HEK293 (cell line): ENCODE results near the gene RETREG3.

ENCODE experiments used
- CTCF ChIA-PET: fragments of 350-600 bp; formaldehyde crosslinking; extraction: SDS; loops from one replicate; lab custom pipeline; 2021; ENCODE audit warnings: antibody characterized with exemption; lab: Yijun Ruan, JAX
- POLR2A ChIA-PET: fragments of 300-600 bp; formaldehyde crosslinking; extraction: SDS; loops from one replicate; lab custom pipeline; 2020; ENCODE audit warnings: antibody characterized with exemption, inconsistent platforms; lab: Yijun Ruan, JAX
- H3K27ac ChIP-seq: fragments of 200-500 bp; sonication (Bioruptor generic); 2 replicates; pipeline ENCODE4 v1.5.1; 2014; ENCODE audit warnings: low read depth, low read length, control low read depth, inconsistent platforms; ENCODE audit errors: extremely low read depth
- H3K36me3 ChIP-seq, 2 experiments: fragments of 200-500 bp in 1 of 2; sonication (Bioruptor generic) in 1 of 2; 1 replicate in 1 of 2; 2 replicates in 1 of 2; pipeline ENCODE4 v1.5.1; 2014 to 2017; ENCODE audit warnings: inconsistent platforms in 2 of 2, low read length in 2 of 2; ENCODE audit not compliant: control insufficient read depth in 2 of 2, insufficient read depth in 1 of 2
- H3K4me1 ChIP-seq: fragments of 200-500 bp; sonication (Bioruptor generic); 2 replicates; pipeline ENCODE4 v1.5.1; 2014; ENCODE audit warnings: mild to moderate bottlenecking, low read length, inconsistent platforms; ENCODE audit not compliant: control insufficient read depth, insufficient read depth
- H3K4me3 ChIP-seq: 2 replicates; pipeline ENCODE4 v1.5.1; 2011; ENCODE audit warnings: low read depth, mild to moderate bottlenecking, control low read depth, low read length, moderate library complexity
- H3K9me3 ChIP-seq: fragments of 200-500 bp; sonication (Bioruptor generic); 2 replicates; pipeline ENCODE4 v1.5.1; 2014; ENCODE audit warnings: low read depth, low read length, inconsistent platforms; ENCODE audit not compliant: control insufficient read depth, insufficient read depth
- BCL11B ChIP-seq: fragments of 450-650 bp; formaldehyde crosslinking; IDR thresholded peaks from 2 replicates; pipeline ENCODE4 v1.5.1; 2016; ENCODE audit warnings: low read depth, missing biosample characterization, missing genetic modification characterization
- INSM2 ChIP-seq: fragments of 450-650 bp; formaldehyde crosslinking; IDR thresholded peaks from 2 replicates; pipeline ENCODE4 v1.5.1; 2016; ENCODE audit warnings: missing biosample characterization, missing genetic modification characterization
- PATZ1 ChIP-seq: fragments of 450-650 bp; formaldehyde crosslinking; IDR thresholded peaks from 2 replicates; pipeline ENCODE4 v1.5.1; 2016; ENCODE audit warnings: missing biosample characterization, missing genetic modification characterization
- SP7 ChIP-seq: fragments of 450-650 bp; formaldehyde crosslinking; IDR thresholded peaks from 2 replicates; pipeline ENCODE4 v1.5.1; 2016; ENCODE audit warnings: missing biosample characterization, missing genetic modification characterization
- ZBTB1 ChIP-seq: fragments of 450-650 bp; formaldehyde crosslinking; IDR thresholded peaks from 2 replicates; pipeline ENCODE4 v1.5.1; 2016; ENCODE audit warnings: missing biosample characterization, missing genetic modification characterization
- ZBTB11 ChIP-seq: fragments of 450-650 bp; formaldehyde crosslinking; conservative IDR thresholded peaks from 2 replicates; pipeline ENCODE4 v1.5.1; 2016; ENCODE audit warnings: low read depth, missing biosample characterization, missing genetic modification characterization
- ZBTB20 ChIP-seq: fragments of 450-650 bp; formaldehyde crosslinking; IDR thresholded peaks from 2 replicates; pipeline ENCODE4 v1.5.1; 2016; ENCODE audit warnings: missing biosample characterization, missing genetic modification characterization
- ZBTB8A ChIP-seq: fragments of 450-650 bp; formaldehyde crosslinking; IDR thresholded peaks from 2 replicates; pipeline ENCODE4 v1.5.1; 2016; ENCODE audit warnings: missing biosample characterization, missing genetic modification characterization
- ZEB2 ChIP-seq: fragments of 450-650 bp; formaldehyde crosslinking; IDR thresholded peaks from 2 replicates; pipeline ENCODE4 v1.5.1; 2016; ENCODE audit warnings: missing biosample characterization, missing genetic modification characterization
- ZFHX2 ChIP-seq: fragments of 450-650 bp; formaldehyde crosslinking; conservative IDR thresholded peaks from 2 replicates; pipeline ENCODE4 v1.5.1; 2016; ENCODE audit warnings: missing biosample characterization, missing genetic modification characterization
- ZFP3 ChIP-seq: fragments of 450-650 bp; formaldehyde crosslinking; IDR thresholded peaks from 2 replicates; pipeline ENCODE4 v1.5.1; 2016; ENCODE audit warnings: low read depth, missing biosample characterization, missing genetic modification characterization
- ZNF146 ChIP-seq: fragments of 450-650 bp; formaldehyde crosslinking; IDR thresholded peaks from 2 replicates; pipeline ENCODE4 v1.5.1; 2016; ENCODE audit warnings: missing biosample characterization, missing genetic modification characterization
- ZNF169 ChIP-seq: fragments of 450-650 bp; formaldehyde crosslinking; IDR thresholded peaks from 2 replicates; pipeline ENCODE4 v1.5.1; 2016; ENCODE audit warnings: missing biosample characterization, missing genetic modification characterization
- ZNF335 ChIP-seq: fragments of 450-650 bp; formaldehyde crosslinking; conservative IDR thresholded peaks from 2 replicates; pipeline ENCODE4 v1.5.1; 2016; ENCODE audit warnings: missing biosample characterization, missing genetic modification characterization
- ZNF561 ChIP-seq: fragments of 450-650 bp; IDR thresholded peaks from 2 replicates; pipeline ENCODE4 v1.5.1; 2018; ENCODE audit warnings: missing biosample characterization, missing genetic modification characterization, borderline replicate concordance
- ZNF571 ChIP-seq: fragments of 450-650 bp; formaldehyde crosslinking; IDR thresholded peaks from 2 replicates; pipeline ENCODE4 v1.5.0; 2017; ENCODE audit warnings: missing biosample characterization, missing genetic modification characterization
- ZNF621 ChIP-seq: fragments of 450-650 bp; formaldehyde crosslinking; IDR thresholded peaks from 2 replicates; pipeline ENCODE4 v1.5.1; 2017; ENCODE audit warnings: missing biosample characterization, missing genetic modification characterization
- ZNF677 ChIP-seq: fragments of 450-650 bp; IDR thresholded peaks from 2 replicates; pipeline ENCODE4 v1.5.0; 2018; ENCODE audit warnings: missing biosample characterization, mild to moderate bottlenecking, missing genetic modification characterization, moderate library complexity
- ZNF692 ChIP-seq: fragments of 450-650 bp; formaldehyde crosslinking; IDR thresholded peaks from 2 replicates; pipeline ENCODE4 v1.5.1; 2016; ENCODE audit warnings: missing biosample characterization, missing genetic modification characterization
- ZNF843 ChIP-seq: fragments of 450-650 bp; formaldehyde crosslinking; IDR thresholded peaks from 2 replicates; pipeline ENCODE4 v1.5.1; 2016; ENCODE audit warnings: missing biosample characterization, missing genetic modification characterization
- ZSCAN5A ChIP-seq: fragments of 450-650 bp; formaldehyde crosslinking; IDR thresholded peaks from 2 replicates; pipeline ENCODE4 v1.5.1; 2016; ENCODE audit warnings: missing biosample characterization, missing genetic modification characterization

RETREG3 gene

GRCh38 chr17:42609814-42610801 is 934 bp upstream of the RETREG3 start (continued):
- TF ChIP-seq ZFHX2 (tag by site-specific recombination) (peak; percentile 35; the same call in 1 of the 2 replicates), ZEB2 (peak; percentile 14; the same call in 1 of the 2 replicates), SP7 (tag by site-specific recombination) (peak; percentile 55), ZBTB20 (tag by site-specific recombination) (0 out of 2 replicates have a peak, but pooled peaks have one; percentile 27), INSM2 (peak; percentile 59; the same call in 1 of the 2 replicates), ZNF335 (tag by site-specific recombination) (peak; percentile 87), ZBTB1 (tag by site-specific recombination) (peak; percentile 28; the same call in 1 of the 2 replicates), PATZ1 (tag by site-specific recombination) (peak; percentile 72), ZSCAN5A (tag by site-specific recombination) (peak; percentile 24; the same call in 1 of the 2 replicates), BCL11B (0 out of 2 replicates have a peak, but pooled peaks have one; percentile 30), ZNF692 (tag by site-specific recombination) (peak; percentile 52)
- TF ChIP-seq, all 188 proteins: peak for 38; not testable (repeated sequence) for 150

GRCh38 chr17:42608305-42609181 is 631 bp downstream of the RETREG3 start:
- ChIA-PET CTCF (interaction anchor here (0.6 to 2.5 kb wide), 10 partner anchors 8 to 389 kb away, joined by 3 to 12 read pairs (median 3); partner anchors contain the start of genes PSMC3IP and RPL27), POLR2A (interaction anchor here (0.5 to 3.0 kb wide), 38 partner anchors 8 to 390 kb away, joined by 3 to 56 read pairs (median 5); partner anchors contain the start of genes BECN1, CCR10, NAGLU and PLEKHH3)
- H3K36me3 ChIP-seq = peaks cover 17 to 23% of the 10 kb centered on the region in 2 experiments
- TF ChIP-seq ZBTB8A (tag by site-specific recombination) = no peak
- TF ChIP-seq ZNF146 (tag by site-specific recombination) = no peak
- TF ChIP-seq ZNF169 (tag by site-specific recombination) = no peak
- TF ChIP-seq ZBTB11 = peak; percentile 17; the same call in 1 of the 2 replicates
- no peak for TF ChIP-seq ZNF561 (tag by site-specific recombination)
- TF ChIP-seq ZNF677 (tag by site-specific recombination) = no peak
- TF ChIP-seq ZNF621 (tag by site-specific recombination) = no peak
- no peak for TF ChIP-seq ZFP3 (tag by site-specific recombination)
- TF ChIP-seq ZSCAN5A (tag by site-specific recombination) = peak; percentile 80; the same call in 1 of the 2 replicates
- TF ChIP-seq ZNF843 (tag by site-specific recombination) = no peak
- no peak for TF ChIP-seq ZNF571

More at GRCh38 chr17:42608305-42609181, 631 bp downstream of the RETREG3 start:
- Histone ChIP-seq H3K27ac (peak overlapping the region; percentile 73), H3K9me3 (no peaks in the 10 kb centered on the region), H3K4me1 (peaks cover 17% of the 10 kb centered on the region), H3K4me3 (peak overlapping the region; percentile 76)
